ENCODE results near the gene DMKN. TPM values are rescaled to one million over a fixed set of nuclear protein-coding genes. Genes with fewer than 3 reads are reported as not detected.

DMKN gene
- total and polyA plus RNA-seq, 3 donors from 2014 or later, result 5.8 to 24.0 (median 7.9) TPM

- H3K27ac ChIP-seq, result no peak overlapping the region
- no peaks in the 10 kb centered on the region for H3K4me1 ChIP-seq
- no peak overlapping the region for H3K4me3 ChIP-seq
- DNase-seq, result no peak
- no peaks in the 10 kb centered on the region for H3K36me3 ChIP-seq (ENCODE audit: low read depth, missing control alignments)
- TF ChIP-seq CTCF (IDR thresholded peaks at IDR 0.05), result no peak
- no peak for TF ChIP-seq POLR2A (IDR thresholded peaks at IDR 0.05)
- 92 to 96% methylated on average over 3 of the region's 3 CpGs for WGBS, 2 donors
- intact Hi-C loops (cut with DNase I; ENCODE audit: low total_unique reads), result loop anchor here (10.0 kb wide), 1 partner anchor 143 kb away; the partner anchor contains the start of gene FFAR3
- H3K27me3 ChIP-seq, result no peaks in the 10 kb centered on the region
- no peaks in the 10 kb centered on the region for H3K9me3 ChIP-seq
These were observed 15.2 kb downstream of the DMKN start for GRCh38 chr19:35498220-35498619.

- no peak overlapping the region for H3K27ac ChIP-seq
- WGBS, 2 donors, result 83 to 86% methylated on average over 14 of the region's 14 CpGs
- no peaks in the 10 kb centered on the region for H3K4me1 ChIP-seq
- H3K36me3 ChIP-seq (ENCODE audit: low read depth, missing control alignments), result no peaks in the 10 kb centered on the region
- TF ChIP-seq POLR2A (IDR thresholded peaks at IDR 0.05) (no peak), CTCF (IDR thresholded peaks at IDR 0.05) (no peak)
- no peaks in the 10 kb centered on the region for H3K9me3 ChIP-seq
- H3K4me3 ChIP-seq, result no peak overlapping the region
- no peaks in the 10 kb centered on the region for H3K27me3 ChIP-seq
- intact Hi-C loops (cut with DNase I; ENCODE audit: low total_unique reads), result loop anchor here (10.0 kb wide), 1 partner anchor 143 kb away; the partner anchor contains the start of gene FFAR3
- no peak for DNase-seq
These were observed 16.0 kb downstream of the DMKN start for GRCh38 chr19:35497406-35497805.

GRCh38 chr19:35495107-35496064, 18.1 kb downstream of the DMKN start:
- peak; percentile 75 for DNase-seq
- intact Hi-C loops (cut with DNase I; ENCODE audit: low total_unique reads), result loop anchor here (10.0 kb wide), 1 partner anchor 141 kb away; the partner anchor contains the start of gene FFAR3
- Histone ChIP-seq H3K9me3 (no peaks in the 10 kb centered on the region), H3K4me1 (no peaks in the 10 kb centered on the region), H3K36me3 (ENCODE audit: low read depth, missing control alignments) (no peaks in the 10 kb centered on the region), H3K27ac (no peak overlapping the region), H3K27me3 (no peaks in the 10 kb centered on the region), H3K4me3 (no peak overlapping the region)
- WGBS, 2 donors, result 20 to 28% methylated on average over 10 to 30 of the region's 30 CpGs
- TF ChIP-seq POLR2A (IDR thresholded peaks at IDR 0.05) (no peak), CTCF (IDR thresholded peaks at IDR 0.05) (peak; percentile 86 to 97 (median 87))

- Histone ChIP-seq H3K9me3 (no peaks in the 10 kb centered on the region), H3K36me3 (ENCODE audit: low read depth, missing control alignments) (no peaks in the 10 kb centered on the region), H3K27ac (no peak overlapping the region), H3K4me3 (no peak overlapping the region), H3K27me3 (no peaks in the 10 kb centered on the region), H3K4me1 (no peaks in the 10 kb centered on the region)
- WGBS, 2 donors, result 90 to 92% methylated on average over 9 of the region's 9 CpGs
- no peak for DNase-seq
- TF ChIP-seq POLR2A (IDR thresholded peaks at IDR 0.05), result no peak
- no peak for TF ChIP-seq CTCF (IDR thresholded peaks at IDR 0.05)
- intact Hi-C loops (cut with DNase I; ENCODE audit: low total_unique reads), result loop anchor here (10.0 kb wide), 1 partner anchor 139 kb away; the partner anchor contains the start of gene FFAR3
These were observed 19.5 kb downstream of the DMKN start for GRCh38 chr19:35493971-35494370.

Measured in testis (tissue), 3 donors.